HepG2 (cell line): Measurements from ENCODE around the gene CLHC1. TPM values are rescaled to one million over a fixed set of nuclear protein-coding genes. Genes with fewer than 3 reads are reported as not detected.

Experiments used
- GATA4 ChIP-seq: sonication (generic); IDR thresholded peaks from 2 replicates; pipeline ENCODE4 v1.6.1; 2016; ENCODE audit warnings: antibody characterized with exemption, low read depth, borderline replicate concordance
- HMG20B ChIP-seq: conservative IDR thresholded peaks from 2 replicates; pipeline ENCODE4 v1.6.1; 2016; ENCODE audit warnings: missing genetic modification reagents, missing compliant biosample characterization
- KDM2A ChIP-seq: sonication (generic); formaldehyde crosslinking; IDR thresholded peaks from 2 replicates; pipeline ENCODE4 v1.4.0; 2020; ENCODE audit warnings: low read depth, missing genetic modification reagents, borderline replicate concordance
- KLF6 ChIP-seq: IDR thresholded peaks from 2 replicates; pipeline ENCODE4 v1.8.0; 2016; ENCODE audit warnings: missing biosample characterization, missing genetic modification reagents
- MXD4 ChIP-seq: IDR thresholded peaks from 2 replicates; pipeline ENCODE4 v1.6.1; 2016; ENCODE audit warnings: mild to moderate bottlenecking, missing biosample characterization, missing genetic modification reagents
- PHF20 ChIP-seq: sonication (generic); formaldehyde crosslinking; IDR thresholded peaks from 2 replicates; pipeline ENCODE4 v1.5.0; 2020; ENCODE audit warnings: mild to moderate bottlenecking, missing genetic modification reagents
- RAD51 ChIP-seq: fragments of 450-650 bp; IDR thresholded peaks from 2 replicates; pipeline ENCODE4 v1.6.1; 2016; ENCODE audit warnings: borderline replicate concordance
- RFX5 ChIP-seq: IDR thresholded peaks from 2 replicates; pipeline ENCODE4 v1.6.1; 2011; ENCODE audit warnings: low read depth, low read length, improper control_type of control experiment
- TCF12 ChIP-seq, 2 experiments: fragments of 450-650 bp in 1 of 2; sonication (generic) in 1 of 2; formaldehyde crosslinking in 1 of 2; IDR thresholded peaks; 2 replicates each; pipeline versions ENCODE4 v1.6.1 to v1.8.0; 2017 to 2022; ENCODE audit warnings: antibody characterized with exemption in 1 of 2, mild to moderate bottlenecking in 1 of 2, missing genetic modification reagents in 1 of 2, moderate library complexity in 1 of 2
- TOPORS ChIP-seq: sonication (generic); formaldehyde crosslinking; IDR thresholded peaks from 2 replicates; pipeline ENCODE4 v1.8.0; 2023; ENCODE audit warnings: mild to moderate bottlenecking, missing genetic modification reagents
- XBP1 ChIP-seq: sonication (generic); formaldehyde crosslinking; IDR thresholded peaks from 2 replicates; pipeline ENCODE4 v1.5.0; 2020; ENCODE audit warnings: missing genetic modification reagents
- ZFP1 ChIP-seq: IDR thresholded peaks from 2 replicates; pipeline ENCODE4 v1.6.1; 2016
- ZFX ChIP-seq: sonication (generic); formaldehyde crosslinking; IDR thresholded peaks from 2 replicates; pipeline ENCODE4 v1.4.0; 2020; ENCODE audit warnings: mild to moderate bottlenecking, low read depth, missing genetic modification reagents, moderate library complexity
- ZFY ChIP-seq: sonication (generic); formaldehyde crosslinking; IDR thresholded peaks from 2 replicates; pipeline ENCODE4 v1.4.0; 2020; ENCODE audit warnings: missing genetic modification reagents
- ZNF225 ChIP-seq: sonication (generic); formaldehyde crosslinking; IDR thresholded peaks from 2 replicates; pipeline ENCODE4 v1.4.0; 2020; ENCODE audit warnings: mild to moderate bottlenecking, missing genetic modification reagents
- ZNF256 ChIP-seq: sonication (generic); formaldehyde crosslinking; conservative IDR thresholded peaks from 2 replicates; pipeline ENCODE4 v1.4.0; 2020; ENCODE audit warnings: missing genetic modification reagents
- ZNF34 ChIP-seq: sonication (generic); formaldehyde crosslinking; IDR thresholded peaks from 2 replicates; pipeline ENCODE4 v1.4.0; 2020; ENCODE audit warnings: mild to moderate bottlenecking, missing genetic modification reagents, borderline replicate concordance
- ZNF562 ChIP-seq: sonication (generic); formaldehyde crosslinking; IDR thresholded peaks from 2 replicates; pipeline ENCODE4 v1.8.0; 2022; ENCODE audit warnings: missing genetic modification reagents, borderline replicate concordance
- ZNF792 ChIP-seq: IDR thresholded peaks from 2 replicates; pipeline ENCODE4 v1.6.1; 2016
- ZNF891 ChIP-seq: sonication (generic); formaldehyde crosslinking; IDR thresholded peaks from 2 replicates; pipeline ENCODE4 v1.5.0; 2020; ENCODE audit warnings: mild to moderate bottlenecking, missing genetic modification reagents
- ZZZ3 ChIP-seq: sonication (generic); formaldehyde crosslinking; IDR thresholded peaks from 2 replicates; pipeline ENCODE4 v1.4.0; 2020; ENCODE audit warnings: missing genetic modification reagents, mild to moderate bottlenecking, borderline replicate concordance
- polyA plus RNA-seq, 8 experiments: library from polyadenylated mRNA; depleted of rRNA in 3 of 8; stranded (reverse) in 7 of 8; unstranded in 1 of 8; fragments of >200 nt; fragmentation: Illumina TruSeq in 4 of 8; extraction: Trizol in 4 of 8; gene quantifications; 2 replicates each; pipeline versions ENCODE4 v1.2.1 to v1.2.3, GENCODE V29; 2011 to 2016; ENCODE audit warnings: low read depth in 4 of 8, missing spikeins in 1 of 8, mixed read lengths in 1 of 8; ENCODE audit not compliant: insufficient read depth in 1 of 8
- total RNA-seq, 5 experiments: library from RNA; depleted of rRNA; stranded (reverse); fragments of >200 nt; fragmentation: Illumina TruSeq; extraction: Trizol; gene quantifications; 2 replicates each; pipeline ENCODE4 v1.2.3, GENCODE V29; 2016; ENCODE audit warnings: low read depth in 1 of 5
- TF ChIP-seq, protein P1 (sequence below): sonication (generic); formaldehyde crosslinking; IDR thresholded peaks from 2 replicates; pipeline ENCODE4 v1.5.1; 2020; ENCODE audit warnings: mild to moderate bottlenecking, missing genetic modification reagents, borderline replicate concordance
- TF ChIP-seq, protein P2 (sequence below): IDR thresholded peaks from 2 replicates; pipeline ENCODE4 v1.6.1; 2016; ENCODE audit warnings: missing genetic modification reagents, missing compliant biosample characterization
- TF ChIP-seq, protein P3 (sequence below): sonication (generic); formaldehyde crosslinking; IDR thresholded peaks from 2 replicates; pipeline ENCODE4 v1.4.0; 2020; ENCODE audit warnings: missing genetic modification reagents
- TF ChIP-seq, protein P4 (sequence below): sonication (generic); formaldehyde crosslinking; IDR thresholded peaks from 2 replicates; pipeline ENCODE4 v1.5.0; 2020; ENCODE audit warnings: missing genetic modification reagents

Gene CLHC1
- total and polyA plus RNA-seq, 2 of the 13 experiments (the other 11 are each of a cell fraction or from before 2014, with no cell fraction given) = 9.8 to 12.6 TPM

DNA sequence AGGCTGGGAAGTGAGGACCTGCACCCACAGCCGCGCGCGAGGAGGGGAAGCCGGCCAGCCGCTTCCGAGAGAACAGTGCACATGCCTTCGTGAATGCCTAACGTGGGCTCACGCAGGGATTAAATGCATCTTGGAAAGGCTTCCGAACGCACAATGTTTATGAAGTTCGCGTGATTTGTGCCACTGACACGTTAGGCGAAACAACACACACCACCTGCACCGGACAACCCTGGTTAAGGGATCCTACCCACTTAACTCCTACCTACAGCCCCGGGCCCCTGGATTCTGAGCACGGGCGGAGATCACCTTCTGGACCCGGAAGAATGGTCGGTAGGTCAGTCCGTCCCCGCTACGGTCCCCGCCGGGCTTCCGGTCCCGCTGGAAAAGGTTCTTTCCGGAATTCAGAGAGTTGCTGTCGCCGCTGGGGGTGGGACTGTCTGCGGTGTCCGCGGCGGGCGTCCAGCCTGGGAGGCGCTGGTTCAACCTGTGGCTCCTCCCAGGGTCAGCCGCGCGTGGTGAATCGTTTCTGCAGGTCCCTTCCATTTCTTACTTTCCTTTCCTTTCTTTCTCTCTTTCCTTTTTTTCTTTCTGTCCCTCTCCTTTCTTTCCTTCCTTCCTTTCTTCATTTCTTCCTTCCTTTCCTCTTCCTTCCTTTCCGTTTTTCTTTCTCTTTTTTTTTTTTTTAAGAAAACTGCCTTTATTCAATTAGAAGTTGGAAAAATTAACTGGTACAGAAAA, 37.0 kb upstream of the CLHC1 start, which contains the start of gene MTIF2 (continued):
- TF ChIP-seq ZZZ3 (CRISPR knock-in tag) (peak; percentile 96; the same call in 1 of the 2 replicates), KDM2A (CRISPR knock-in tag) (peak; percentile 99), PHF20 (peak; percentile 100), HMG20B (CRISPR knock-in tag) (peak; percentile 80), TCF12 (IDR thresholded peaks at IDR 0.05) (no peak), TCF12 (CRISPR knock-in tag; IDR thresholded peaks at IDR 0.05) (peak; percentile 86; the same call in 1 of the 2 replicates), KLF6 (CRISPR knock-in tag) (peak; percentile 90; the same call in 1 of the 2 replicates), ZNF256 (CRISPR knock-in tag) (peak; percentile 63), RFX5 (peak; percentile 23; the same call in 1 of the 2 replicates), ZFX (CRISPR knock-in tag) (peak; percentile 90), ZNF34 (CRISPR knock-in tag) (peak; percentile 96; the same call in 1 of the 2 replicates), ZNF891 (CRISPR knock-in tag) (peak; percentile 98), XBP1 (CRISPR knock-in tag) (no peak; the same call in 1 of the 2 replicates), RAD51 (no peak), ZFY (CRISPR knock-in tag) (peak; percentile 92), ZNF792 (CRISPR knock-in tag) (peak; percentile 98), ZNF225 (CRISPR knock-in tag) (peak; percentile 92), TOPORS (CRISPR knock-in tag) (peak; percentile 98), ZFP1 (CRISPR knock-in tag) (peak; percentile 97), GATA4 (peak; percentile 77; the same call in 1 of the 2 replicates), ZNF562 (CRISPR knock-in tag) (no peak), MXD4 (peak; percentile 98)
- TF ChIP-seq, protein P1, sequence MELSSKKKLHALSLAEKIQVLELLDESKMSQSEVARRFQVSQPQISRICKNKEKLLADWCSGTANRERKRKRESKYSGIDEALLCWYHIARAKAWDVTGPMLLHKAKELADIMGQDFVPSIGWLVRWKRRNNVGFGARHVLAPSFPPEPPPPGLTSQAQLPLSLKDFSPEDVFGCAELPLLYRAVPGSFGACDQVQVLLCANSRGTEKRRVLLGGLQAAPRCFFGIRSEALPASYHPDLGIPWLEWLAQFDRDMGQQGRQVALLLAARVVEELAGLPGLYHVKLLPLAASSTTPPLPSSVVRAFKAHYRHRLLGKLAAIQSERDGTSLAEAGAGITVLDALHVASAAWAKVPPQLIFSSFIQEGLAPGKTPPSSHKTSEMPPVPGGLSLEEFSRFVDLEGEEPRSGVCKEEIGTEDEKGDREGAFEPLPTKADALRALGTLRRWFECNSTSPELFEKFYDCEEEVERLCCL (CRISPR knock-in tag) = no peak
- TF ChIP-seq, protein P2, sequence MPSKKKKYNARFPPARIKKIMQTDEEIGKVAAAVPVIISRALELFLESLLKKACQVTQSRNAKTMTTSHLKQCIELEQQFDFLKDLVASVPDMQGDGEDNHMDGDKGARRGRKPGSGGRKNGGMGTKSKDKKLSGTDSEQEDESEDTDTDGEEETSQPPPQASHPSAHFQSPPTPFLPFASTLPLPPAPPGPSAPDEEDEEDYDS (CRISPR knock-in tag) = peak; percentile 82
- TF ChIP-seq, protein P3, sequence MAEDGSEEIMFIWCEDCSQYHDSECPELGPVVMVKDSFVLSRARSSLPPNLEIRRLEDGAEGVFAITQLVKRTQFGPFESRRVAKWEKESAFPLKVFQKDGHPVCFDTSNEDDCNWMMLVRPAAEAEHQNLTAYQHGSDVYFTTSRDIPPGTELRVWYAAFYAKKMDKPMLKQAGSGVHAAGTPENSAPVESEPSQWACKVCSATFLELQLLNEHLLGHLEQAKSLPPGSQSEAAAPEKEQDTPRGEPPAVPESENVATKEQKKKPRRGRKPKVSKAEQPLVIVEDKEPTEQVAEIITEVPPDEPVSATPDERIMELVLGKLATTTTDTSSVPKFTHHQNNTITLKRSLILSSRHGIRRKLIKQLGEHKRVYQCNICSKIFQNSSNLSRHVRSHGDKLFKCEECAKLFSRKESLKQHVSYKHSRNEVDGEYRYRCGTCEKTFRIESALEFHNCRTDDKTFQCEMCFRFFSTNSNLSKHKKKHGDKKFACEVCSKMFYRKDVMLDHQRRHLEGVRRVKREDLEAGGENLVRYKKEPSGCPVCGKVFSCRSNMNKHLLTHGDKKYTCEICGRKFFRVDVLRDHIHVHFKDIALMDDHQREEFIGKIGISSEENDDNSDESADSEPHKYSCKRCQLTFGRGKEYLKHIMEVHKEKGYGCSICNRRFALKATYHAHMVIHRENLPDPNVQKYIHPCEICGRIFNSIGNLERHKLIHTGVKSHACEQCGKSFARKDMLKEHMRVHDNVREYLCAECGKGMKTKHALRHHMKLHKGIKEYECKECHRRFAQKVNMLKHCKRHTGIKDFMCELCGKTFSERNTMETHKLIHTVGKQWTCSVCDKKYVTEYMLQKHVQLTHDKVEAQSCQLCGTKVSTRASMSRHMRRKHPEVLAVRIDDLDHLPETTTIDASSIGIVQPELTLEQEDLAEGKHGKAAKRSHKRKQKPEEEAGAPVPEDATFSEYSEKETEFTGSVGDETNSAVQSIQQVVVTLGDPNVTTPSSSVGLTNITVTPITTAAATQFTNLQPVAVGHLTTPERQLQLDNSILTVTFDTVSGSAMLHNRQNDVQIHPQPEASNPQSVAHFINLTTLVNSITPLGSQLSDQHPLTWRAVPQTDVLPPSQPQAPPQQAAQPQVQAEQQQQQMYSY (CRISPR knock-in tag) = peak; percentile 74; the same call in 1 of the 2 replicates
- TF ChIP-seq, protein P4, sequence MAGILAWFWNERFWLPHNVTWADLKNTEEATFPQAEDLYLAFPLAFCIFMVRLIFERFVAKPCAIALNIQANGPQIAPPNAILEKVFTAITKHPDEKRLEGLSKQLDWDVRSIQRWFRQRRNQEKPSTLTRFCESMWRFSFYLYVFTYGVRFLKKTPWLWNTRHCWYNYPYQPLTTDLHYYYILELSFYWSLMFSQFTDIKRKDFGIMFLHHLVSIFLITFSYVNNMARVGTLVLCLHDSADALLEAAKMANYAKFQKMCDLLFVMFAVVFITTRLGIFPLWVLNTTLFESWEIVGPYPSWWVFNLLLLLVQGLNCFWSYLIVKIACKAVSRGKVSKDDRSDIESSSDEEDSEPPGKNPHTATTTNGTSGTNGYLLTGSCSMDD = no peak
